GM08714 (cell line): ENCODE results near the gene CD34.

Source experiments
- H3K4me3 ChIP-seq: fragments of 200-500 bp; sonication (Bioruptor generic); 2 replicates; pipeline ENCODE4 v1.5.1; 2014; ENCODE audit warnings: mild to moderate bottlenecking, low read length, inconsistent platforms
- ZNF274 ChIP-seq: IDR thresholded peaks from 2 replicates; pipeline ENCODE4 v1.6.1; 2012; ENCODE audit warnings: mild to moderate bottlenecking, low read depth, low read length

The CD34 gene

GRCh38 chr1:207852576-207853371 is 58.2 kb downstream of the CD34 start:
- H3K4me3 ChIP-seq, result no peak overlapping the region
- TF ChIP-seq ZNF274, result no peak

- TF ChIP-seq ZNF274, result no peak
- H3K4me3 ChIP-seq, result no peak overlapping the region
These were observed 59.2 kb downstream of the CD34 start for GRCh38 chr1:207851696-207852095.

GRCh38 chr1:207850621-207851407 is 60.1 kb downstream of the CD34 start:
- TF ChIP-seq ZNF274, result no peak

GRCh38 chr1:207849646-207850045 is 61.3 kb downstream of the CD34 start:
- TF ChIP-seq ZNF274, result no peak
- no peak overlapping the region for H3K4me3 ChIP-seq

More at GRCh38 chr1:207850621-207851407, 60.1 kb downstream of the CD34 start:
- no peak overlapping the region for H3K4me3 ChIP-seq

- H3K4me3 ChIP-seq, result no peak overlapping the region
- no peak for TF ChIP-seq ZNF274
These were observed 61.9 kb downstream of the CD34 start for GRCh38 chr1:207849016-207849415.

- no peak overlapping the region for H3K4me3 ChIP-seq
- TF ChIP-seq ZNF274, result no peak
These were observed 62.7 kb downstream of the CD34 start for GRCh38 chr1:207848234-207848633.

GRCh38 chr1:207847116-207847515 is 63.8 kb downstream of the CD34 start:
- no peak overlapping the region for H3K4me3 ChIP-seq
- TF ChIP-seq ZNF274, result no peak

- no peak for TF ChIP-seq ZNF274
These were observed 65.8 kb downstream of the CD34 start for GRCh38 chr1:207845109-207845508.

GRCh38 chr1:207844371-207844770 is 66.6 kb downstream of the CD34 start:
- H3K4me3 ChIP-seq, result no peak overlapping the region
- TF ChIP-seq ZNF274, result no peak

More at GRCh38 chr1:207845109-207845508, 65.8 kb downstream of the CD34 start:
- H3K4me3 ChIP-seq, result no peak overlapping the region

- TF ChIP-seq ZNF274, result no peak
These were observed 68.4 kb downstream of the CD34 start for GRCh38 chr1:207842506-207842905.

GRCh38 chr1:207841901-207842300 is 69.0 kb downstream of the CD34 start:
- H3K4me3 ChIP-seq, result no peak overlapping the region
- TF ChIP-seq ZNF274, result no peak

More at GRCh38 chr1:207842506-207842905, 68.4 kb downstream of the CD34 start:
- H3K4me3 ChIP-seq, result no peak overlapping the region

GRCh38 chr1:207841293-207841692 is 69.6 kb downstream of the CD34 start:
- no peak overlapping the region for H3K4me3 ChIP-seq
- no peak for TF ChIP-seq ZNF274

- TF ChIP-seq ZNF274, result no peak
- no peak overlapping the region for H3K4me3 ChIP-seq
These were observed 70.5 kb downstream of the CD34 start for GRCh38 chr1:207840380-207840779.

GRCh38 chr1:207839083-207839413 is 71.9 kb downstream of the CD34 start:
- TF ChIP-seq ZNF274, result no peak
- H3K4me3 ChIP-seq, result no peak overlapping the region
